HG03060 (cell line): Measurements from ENCODE around the gene VPS33A.
"Not testable (repeated sequence)": the region's sequence is repeated elsewhere in the genome, so short reads cannot be mapped to it uniquely, and the experiment has no call there.

ENCODE experiments used
- ATAC-seq: cut with Tn5 transposase; IDR thresholded peaks from one replicate; pipeline ENCODE4 v1.9.1; 2021; ENCODE audit warnings: low read depth, moderate number of reproducible peaks; ENCODE audit not compliant: unreplicated experiment

The VPS33A gene

DNA sequence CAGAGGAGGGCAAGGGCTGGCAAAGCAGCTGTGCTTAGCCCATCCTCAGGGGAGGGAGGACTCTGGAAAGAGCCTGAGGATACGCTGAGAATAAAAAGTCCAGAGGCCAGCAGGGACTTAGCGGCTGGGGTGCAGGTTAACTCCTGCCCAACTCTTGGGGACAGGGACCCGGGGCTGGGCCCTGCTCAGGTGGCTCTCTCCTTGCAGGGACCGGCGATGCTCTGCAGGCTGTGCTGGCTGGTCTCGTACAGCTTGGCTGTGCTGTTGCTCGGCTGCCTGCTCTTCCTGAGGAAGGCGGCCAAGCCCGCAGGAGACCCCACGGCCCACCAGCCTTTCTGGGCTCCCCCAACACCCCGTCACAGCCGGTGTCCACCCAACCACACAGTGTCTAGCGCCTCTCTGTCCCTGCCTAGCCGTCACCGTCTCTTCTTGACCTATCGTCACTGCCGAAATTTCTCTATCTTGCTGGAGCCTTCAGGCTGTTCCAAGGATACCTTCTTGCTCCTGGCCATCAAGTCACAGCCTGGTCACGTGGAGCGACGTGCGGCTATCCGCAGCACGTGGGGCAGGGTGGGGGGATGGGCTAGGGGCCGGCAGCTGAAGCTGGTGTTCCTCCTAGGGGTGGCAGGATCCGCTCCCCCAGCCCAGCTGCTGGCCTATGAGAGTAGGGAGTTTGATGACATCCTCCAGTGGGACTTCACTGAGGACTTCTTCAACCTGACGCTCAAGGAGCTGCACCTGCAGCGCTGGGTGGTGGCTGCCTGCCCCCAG is 60.0 kb downstream of the VPS33A start:
- no peak for ATAC-seq

DNA sequence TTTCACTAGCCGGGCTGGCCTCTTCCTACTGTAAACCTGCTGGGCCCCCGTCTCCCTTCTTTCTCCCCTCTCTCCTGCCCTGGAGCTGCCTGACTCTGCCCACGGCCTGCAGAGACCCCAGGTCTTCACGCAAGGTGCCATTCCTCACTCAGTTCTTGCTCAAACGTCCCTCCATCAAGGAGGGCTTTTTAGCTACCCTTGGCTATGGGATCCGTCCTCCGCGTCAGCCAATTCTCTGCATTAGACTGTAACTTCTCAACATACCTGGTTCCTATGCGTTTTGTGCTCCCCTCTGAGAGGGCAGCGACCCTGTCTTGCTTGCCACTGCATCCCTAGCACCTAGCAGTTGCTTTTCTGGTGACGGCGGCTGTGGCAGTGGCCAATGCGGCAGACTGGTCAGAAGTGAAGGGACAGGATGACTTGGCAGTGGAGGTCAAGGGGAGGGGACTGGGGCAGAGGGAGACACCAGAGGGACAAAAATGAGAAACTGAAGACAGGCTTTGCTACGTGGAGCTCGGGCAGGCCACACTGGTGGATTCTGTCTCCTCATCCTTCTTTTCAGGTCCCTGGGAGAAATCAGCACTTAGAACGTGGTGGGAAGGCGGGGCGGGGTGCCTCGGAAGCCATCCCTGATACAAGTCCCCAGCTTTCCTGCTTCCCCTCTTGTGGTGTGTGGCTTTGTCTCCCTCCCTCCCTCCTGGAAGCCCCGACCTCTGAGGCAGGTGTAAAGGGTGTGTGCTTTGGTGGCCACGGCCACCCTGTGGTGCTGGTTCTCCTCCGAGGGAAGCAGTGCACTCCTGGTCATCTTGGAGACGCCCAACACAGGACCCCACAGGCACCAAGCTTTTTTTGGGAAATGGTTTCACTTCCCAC is 61.0 kb downstream of the VPS33A start:
- ATAC-seq = no peak

GRCh38 chr12:122204167-122205052 is 61.9 kb downstream of the VPS33A start:
- no peak for ATAC-seq

GRCh38 chr12:122203301-122204166 is 62.8 kb downstream of the VPS33A start, which contains the start of gene B3GNT4:
TSS of gene B3GNT4 (plus strand) at chr12:122203709. CDS start at chr12:122204619, 910 bp downstream.
- ATAC-seq = no peak

GRCh38 chr12:122202811-122203210 is 63.5 kb downstream of the VPS33A start:
- not testable (repeated sequence) for ATAC-seq

DNA sequence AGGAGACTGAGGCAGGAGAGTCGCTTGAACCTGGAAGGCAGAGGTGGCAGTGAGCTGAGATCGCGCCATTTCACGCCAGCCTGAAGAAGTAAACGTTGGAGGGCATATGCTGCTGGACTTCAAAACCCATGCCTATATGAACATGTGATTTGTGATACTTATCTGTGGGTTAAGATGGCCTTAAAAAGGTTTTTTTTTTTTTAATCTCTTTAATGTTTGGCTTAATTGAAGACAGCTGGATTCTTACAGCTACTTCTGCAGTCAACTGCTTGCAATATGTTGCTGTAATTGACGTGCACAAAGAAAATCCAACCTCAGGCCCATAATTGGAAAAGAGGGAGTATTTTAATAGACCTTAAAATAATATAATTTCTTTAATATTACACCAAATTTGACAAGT is 64.3 kb downstream of the VPS33A start:
- no peak for ATAC-seq

DNA sequence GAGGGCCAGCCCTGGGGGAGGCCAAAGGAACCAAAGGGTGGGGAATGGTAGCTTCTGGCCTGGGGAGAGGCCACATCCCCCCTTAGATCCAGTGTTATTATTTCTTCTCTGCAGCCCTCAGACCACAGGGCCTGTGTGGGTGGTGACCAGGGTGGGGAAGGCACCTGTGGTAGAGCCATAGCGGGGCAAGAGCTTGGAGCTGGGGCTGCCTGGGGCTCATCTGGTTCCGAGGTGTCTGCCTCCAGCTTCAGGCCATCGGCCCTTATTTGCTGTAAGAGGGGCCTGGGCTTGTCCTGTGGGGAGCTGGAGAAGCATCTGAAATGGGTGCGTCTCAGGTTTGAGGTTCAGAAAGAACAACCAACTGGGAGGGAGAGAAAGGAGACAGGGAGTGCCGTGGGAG is 64.9 kb downstream of the VPS33A start:
- ATAC-seq = no peak

DNA sequence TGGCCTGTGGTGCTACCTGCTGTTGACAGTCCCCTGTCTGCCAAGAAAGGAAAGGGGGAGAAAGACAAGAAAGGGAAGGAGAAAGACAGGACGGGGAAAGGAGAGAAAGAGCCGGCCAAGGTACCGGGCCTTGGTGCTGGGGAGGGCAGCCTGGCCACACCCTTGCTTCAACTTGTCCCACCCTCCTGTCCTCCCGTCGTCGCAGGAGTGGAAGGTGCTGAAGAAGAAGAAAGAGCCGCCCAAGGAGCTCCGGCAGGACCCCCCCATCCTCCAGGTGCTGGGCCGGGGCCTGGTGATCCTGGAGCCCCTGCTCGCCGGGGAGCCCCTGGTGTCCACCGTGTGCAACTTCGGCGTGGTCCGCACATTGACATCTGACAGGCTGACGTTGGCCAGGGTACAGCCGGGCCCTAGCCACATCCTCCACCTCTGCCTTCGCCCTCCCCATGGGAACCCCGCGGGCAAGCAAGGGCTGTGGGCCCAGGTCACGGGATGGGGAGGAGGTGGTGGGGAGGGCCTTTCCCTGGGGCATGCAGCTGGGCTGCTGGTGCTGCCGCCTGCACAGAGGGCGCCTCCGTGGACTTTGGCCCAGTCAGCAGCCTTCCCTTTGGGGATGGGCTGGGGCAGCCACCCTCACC is 65.6 kb downstream of the VPS33A start:
- no peak for ATAC-seq

DNA sequence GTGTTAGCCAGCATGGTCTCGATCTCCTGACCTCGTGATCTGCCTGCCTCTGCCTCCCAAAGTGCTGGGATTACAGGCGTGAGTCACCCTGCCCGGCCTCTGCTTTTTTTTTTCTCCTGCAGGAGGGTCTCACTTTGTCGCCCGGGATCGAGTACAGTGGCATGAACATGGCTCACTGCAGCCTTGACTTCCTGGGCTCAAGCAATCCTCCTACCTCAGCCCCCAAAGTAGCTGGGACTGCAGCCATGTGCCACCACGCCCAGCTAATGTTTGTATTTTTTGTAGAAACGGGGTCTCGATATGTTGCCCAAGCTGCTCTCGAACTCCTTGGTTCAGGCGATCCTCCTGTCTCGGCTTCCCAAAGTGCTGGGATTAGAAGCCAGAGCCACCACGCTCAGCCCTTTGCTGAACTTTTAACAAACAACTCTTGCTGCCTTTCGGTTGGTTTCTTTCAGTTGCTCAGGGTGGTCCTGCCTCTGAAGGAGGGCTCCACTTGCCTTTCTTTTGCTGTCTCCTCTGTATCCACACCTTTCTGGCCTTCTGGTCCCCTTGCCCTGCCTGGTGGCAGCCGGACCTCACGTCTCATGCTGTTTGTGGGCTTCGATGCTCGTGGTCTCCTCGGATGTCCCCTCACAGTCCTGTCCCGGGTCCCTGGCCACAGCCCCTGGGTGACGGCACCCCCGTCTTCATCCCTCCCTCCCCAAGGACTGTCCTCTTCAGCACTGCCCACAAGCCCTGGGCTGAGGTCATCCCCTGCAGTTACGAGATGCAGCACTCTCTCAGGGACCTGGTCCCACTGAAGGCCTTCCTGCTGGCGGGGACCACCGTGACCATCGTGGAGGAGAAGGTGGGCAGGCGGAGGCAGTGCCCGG is 66.6 kb downstream of the VPS33A start:
- no peak for ATAC-seq

GRCh38 chr12:122197612-122197966 is 68.7 kb downstream of the VPS33A start:
- ATAC-seq = no peak

DNA sequence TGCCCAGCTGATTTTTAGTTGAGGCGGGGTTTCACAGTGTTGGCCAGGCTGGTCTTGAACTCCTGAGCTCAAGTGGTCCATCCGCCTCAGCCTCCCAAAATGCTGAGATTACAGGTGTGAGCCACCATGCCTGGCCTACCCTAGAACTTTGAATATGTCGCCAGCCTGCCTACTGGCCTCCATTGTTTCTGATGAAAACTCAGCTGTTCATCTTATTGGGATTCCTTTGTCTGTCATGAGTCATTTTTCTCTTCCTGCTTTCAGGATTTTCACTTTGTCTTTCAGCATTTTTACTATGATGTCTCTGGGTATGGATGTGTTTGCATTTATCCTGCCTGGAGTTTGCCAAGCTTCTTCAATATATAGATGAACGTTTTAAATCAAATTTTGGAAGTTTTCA is 70.9 kb downstream of the VPS33A start:
- ATAC-seq = no peak

- no peak for ATAC-seq
These were observed 71.5 kb downstream of the VPS33A start for GRCh38 chr12:122194804-122195203.

DNA sequence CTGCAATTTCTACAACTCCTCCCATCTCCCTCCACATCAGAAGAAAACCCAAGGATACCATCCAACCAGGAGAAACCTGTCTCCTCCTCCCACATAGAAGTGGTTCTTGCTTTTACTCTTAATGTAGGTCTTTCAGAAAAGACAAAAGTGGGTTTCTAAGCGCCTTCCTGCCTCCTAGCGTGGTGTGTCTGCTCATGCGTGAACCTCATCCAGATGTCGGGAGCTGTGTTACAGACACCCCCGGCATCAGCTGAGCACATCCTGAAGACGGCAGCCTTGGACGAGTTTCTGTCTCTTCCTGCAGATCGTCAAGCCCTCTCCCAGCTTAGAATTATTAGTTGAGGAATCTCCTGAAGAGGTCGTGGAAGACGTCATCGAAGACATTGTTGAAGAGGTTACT is 73.9 kb downstream of the VPS33A start:
- no peak for ATAC-seq

DNA sequence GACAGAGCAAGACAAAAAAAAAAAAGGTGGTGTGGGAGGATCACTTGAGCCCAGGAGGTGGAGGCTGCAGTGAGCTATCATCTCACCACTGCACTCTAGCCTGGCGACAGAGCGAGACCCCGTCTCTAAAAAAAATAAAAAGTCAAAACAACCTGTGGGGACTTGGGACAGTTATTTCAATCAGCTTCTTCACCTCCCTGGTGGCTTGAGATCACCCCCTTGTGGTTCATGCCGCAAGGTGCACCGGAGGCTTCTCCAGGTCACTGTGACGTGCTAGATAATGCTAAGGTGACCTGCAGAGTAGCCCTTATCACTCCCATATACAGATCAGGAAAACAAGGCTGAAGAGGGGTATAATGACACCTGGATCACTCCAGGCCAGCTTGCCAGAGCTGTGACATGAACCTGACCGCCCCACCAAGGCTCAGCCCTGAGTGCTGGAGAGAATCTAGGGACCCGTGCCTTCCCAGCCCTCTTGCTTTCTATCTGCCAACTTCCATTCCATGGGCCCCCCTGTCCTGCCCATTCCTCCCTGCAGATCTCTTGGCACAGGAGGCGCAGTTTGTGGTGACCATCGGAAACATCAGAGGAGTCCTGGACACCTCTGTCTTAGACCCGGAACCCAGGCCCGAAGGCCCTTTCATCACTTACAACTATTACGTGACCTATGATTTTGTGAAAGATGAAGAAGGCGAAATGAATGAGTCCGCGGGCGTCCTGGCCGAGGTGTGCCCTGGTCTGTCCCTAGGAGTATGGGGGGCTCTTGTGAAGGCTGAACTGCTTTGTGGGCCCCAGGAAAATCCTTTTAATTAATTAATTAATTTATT is 75.2 kb downstream of the VPS33A start:
- ATAC-seq = no peak

DNA sequence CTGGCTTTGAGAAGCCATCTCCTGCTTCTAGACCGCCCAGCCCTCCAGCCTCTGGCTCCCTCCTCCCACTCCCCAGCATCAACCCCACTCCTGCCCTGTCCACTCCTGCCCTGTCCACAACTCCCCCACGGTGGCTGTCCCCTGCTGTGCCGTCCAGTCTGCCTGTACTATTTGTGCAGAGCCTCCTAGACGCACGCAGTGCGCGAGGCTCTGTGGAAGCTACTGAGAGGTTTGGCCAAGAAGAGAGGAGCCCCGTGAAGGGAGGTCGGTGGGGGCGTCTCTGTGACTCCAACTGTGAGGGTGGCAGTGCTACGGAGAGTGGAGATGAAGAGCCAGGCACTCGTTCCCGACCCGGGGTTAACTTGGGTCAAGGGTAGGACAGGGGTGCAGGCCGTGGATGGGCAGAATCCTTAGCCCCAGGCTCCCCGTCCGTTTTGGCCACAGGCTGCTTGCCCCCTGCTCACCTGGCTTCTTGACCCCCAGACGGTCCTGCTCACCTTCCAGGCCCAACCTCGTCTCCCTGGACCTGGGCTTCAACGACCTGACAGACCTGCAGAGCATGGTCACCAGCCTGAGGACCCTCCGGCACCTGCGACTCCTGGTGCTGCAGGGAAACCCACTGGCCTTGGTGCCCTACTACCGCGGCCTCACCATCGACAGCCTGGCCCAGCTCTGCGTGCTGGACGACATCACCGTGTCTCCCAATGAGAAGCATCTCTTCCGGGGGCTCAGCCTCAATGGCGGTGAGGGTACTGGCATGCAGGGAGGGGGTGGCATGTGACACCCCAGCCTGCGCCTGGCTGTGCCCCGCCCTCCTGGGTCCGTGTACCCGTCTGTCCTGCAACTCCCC is 76.4 kb downstream of the VPS33A start:
- ATAC-seq = no peak

DNA sequence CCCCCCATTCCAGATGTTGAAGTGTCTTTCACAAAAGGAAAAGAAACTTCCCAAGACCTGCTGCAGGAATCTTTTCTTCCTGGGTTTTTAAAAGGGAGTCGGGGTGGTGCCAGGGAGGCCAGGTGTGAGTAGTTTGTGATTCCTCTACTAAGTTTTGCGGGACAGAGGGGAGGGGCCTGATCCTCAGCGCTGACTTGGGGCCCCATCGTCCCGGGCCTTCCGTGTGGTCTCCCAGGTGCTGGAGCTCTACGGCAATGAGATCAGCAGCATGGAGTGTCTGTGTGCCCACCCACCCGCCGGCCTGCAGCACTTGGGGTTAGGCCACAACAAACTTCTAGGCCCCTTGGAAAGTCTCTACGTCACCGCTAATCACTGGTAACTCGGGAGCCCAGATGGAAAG is 78.8 kb downstream of the VPS33A start:
- no peak for ATAC-seq
